WTC11 (cell line): ENCODE measurements around the gene CELA3A. TPM values are rescaled to one million over a fixed set of nuclear protein-coding genes. Genes with fewer than 3 reads are reported as not detected.

Experiments used
- ATAC-seq: fragments of 200-7000 bp; cut with Tn5 transposase; 2 replicates; pipeline ENCODE4 v1.10.0; 2021; ENCODE audit warnings: mild to moderate bottlenecking, moderate library complexity
- CTCF ChIA-PET: fragments of 300-600 bp; sonication (Branson Sonifier 250); formaldehyde crosslinking; loops from one replicate; lab custom pipeline; 2021; ENCODE audit warnings: antibody characterized with exemption; lab: Charles Lee
- POLR2A ChIA-PET: fragments of 350-600 bp; sonication (Branson Sonifier 250); formaldehyde crosslinking; loops from one replicate; lab custom pipeline; 2021; ENCODE audit warnings: antibody characterized with exemption; lab: Charles Lee
- DNase-seq: peaks from one replicate; pipeline ENCODE4 v3.0.0; 2021; ENCODE audit warnings: low spot score
- H3K27ac Mint-ChIP-seq: 2 replicates; pipeline ENCODE4 v1.8.0; 2021; ENCODE audit warnings: mixed read lengths
- H3K27me3 Mint-ChIP-seq: 2 replicates; pipeline ENCODE4 v1.8.0; 2021; ENCODE audit warnings: low read depth, mild to moderate bottlenecking, moderate library complexity, mixed read lengths
- H3K36me3 Mint-ChIP-seq: 2 replicates; pipeline ENCODE4 v1.8.0; 2021; ENCODE audit warnings: mixed read lengths
- H3K4me1 Mint-ChIP-seq: 2 replicates; pipeline ENCODE4 v1.8.0; 2022; ENCODE audit warnings: mixed read lengths
- H3K4me3 Mint-ChIP-seq: 2 replicates; pipeline ENCODE4 v1.8.0; 2021; ENCODE audit warnings: mild to moderate bottlenecking, moderate library complexity, mixed read lengths
- H3K9me3 Mint-ChIP-seq: 2 replicates; pipeline ENCODE4 v1.8.0; 2021; ENCODE audit warnings: mixed read lengths
- CREB1 ChIP-seq: sonication (generic); formaldehyde crosslinking; IDR thresholded peaks from 2 replicates; pipeline ENCODE4 v1.8.0; 2023; ENCODE audit warnings: mild to moderate bottlenecking, missing genetic modification reagents
- FOXJ3 ChIP-seq: sonication (generic); formaldehyde crosslinking; IDR thresholded peaks from 2 replicates; pipeline ENCODE4 v1.9.0; 2021; ENCODE audit warnings: missing genetic modification reagents, mild to moderate bottlenecking, borderline replicate concordance
- FOXK1 ChIP-seq: sonication (generic); formaldehyde crosslinking; IDR thresholded peaks from 2 replicates; pipeline ENCODE4 v1.8.0; 2022; ENCODE audit warnings: mild to moderate bottlenecking, moderate library complexity, missing genetic modification reagents
- HMGA2 ChIP-seq: fragments of 250-450 bp; sonication (Bioruptor Pico); IDR thresholded peaks from 2 replicates; pipeline ENCODE4 v1.4.0; 2021; ENCODE audit warnings: mild to moderate bottlenecking, moderate library complexity
- JAZF1 ChIP-seq: fragments of 250-450 bp; sonication (Bioruptor Pico); IDR thresholded peaks from 2 replicates; pipeline ENCODE4 v1.9.0; 2021; ENCODE audit warnings: moderate library complexity, mild to moderate bottlenecking, inconsistent platforms
- NR2C2 ChIP-seq: sonication (generic); formaldehyde crosslinking; IDR thresholded peaks from 2 replicates; pipeline ENCODE4 v1.8.0; 2022; ENCODE audit warnings: mild to moderate bottlenecking, missing genetic modification reagents
- NR3C1 ChIP-seq: sonication (generic); formaldehyde crosslinking; conservative IDR thresholded peaks from 2 replicates; pipeline ENCODE4 v1.8.1; 2023; ENCODE audit warnings: low read depth, mild to moderate bottlenecking, missing genetic modification reagents
- ZNF121 ChIP-seq: sonication (generic); formaldehyde crosslinking; IDR thresholded peaks from 2 replicates; pipeline ENCODE4 v1.8.0; 2023; ENCODE audit warnings: missing genetic modification reagents
- ZNF671 ChIP-seq: fragments of 250-450 bp; sonication (Bioruptor Pico); IDR thresholded peaks from 2 replicates; pipeline ENCODE4 v1.8.0; 2021; ENCODE audit warnings: mild to moderate bottlenecking
- total RNA-seq: library from RNA; stranded (reverse); gene quantifications from 3 replicates; pipeline ENCODE4 v1.2.3, GENCODE V29; 2021
- TF ChIP-seq, protein P1 (sequence below): sonication (generic); formaldehyde crosslinking; IDR thresholded peaks from 2 replicates; pipeline ENCODE4 v1.8.0; 2023; ENCODE audit warnings: missing genetic modification reagents
- TF ChIP-seq, protein P2 (sequence below): fragments of 250-450 bp; sonication (Bioruptor Pico); IDR thresholded peaks from 2 replicates; pipeline ENCODE4 v1.9.0; 2021; ENCODE audit warnings: mild to moderate bottlenecking
- TF ChIP-seq, protein P3 (sequence below): sonication (generic); formaldehyde crosslinking; IDR thresholded peaks from 2 replicates; pipeline ENCODE4 v1.8.1; 2022; ENCODE audit warnings: mild to moderate bottlenecking, missing genetic modification reagents, moderate library complexity, borderline replicate concordance
- TF ChIP-seq, protein P4 (sequence below): sonication (generic); formaldehyde crosslinking; IDR thresholded peaks from 2 replicates; pipeline ENCODE4 v1.8.0; 2022; ENCODE audit warnings: mild to moderate bottlenecking, missing genetic modification reagents
- TF ChIP-seq, protein P5 (sequence below): sonication (generic); formaldehyde crosslinking; IDR thresholded peaks from 2 replicates; pipeline ENCODE4 v1.8.0; 2022; ENCODE audit warnings: mild to moderate bottlenecking, missing genetic modification reagents
- TF ChIP-seq, protein P6 (sequence below): fragments of 250-450 bp; sonication (Bioruptor Pico); IDR thresholded peaks from 2 replicates; pipeline ENCODE4 v1.9.0; 2021; ENCODE audit warnings: mild to moderate bottlenecking, borderline replicate concordance
- TF ChIP-seq, protein P7 (sequence below): sonication (generic); formaldehyde crosslinking; IDR thresholded peaks from 2 replicates; pipeline ENCODE4 v1.8.1; 2022; ENCODE audit warnings: low read depth, missing genetic modification reagents, borderline replicate concordance
- TF ChIP-seq, protein P8 (sequence below): sonication (generic); formaldehyde crosslinking; IDR thresholded peaks from 2 replicates; pipeline ENCODE4 v1.8.0; 2022; ENCODE audit warnings: mild to moderate bottlenecking, missing genetic modification reagents

CELA3A gene
- total RNA-seq, 1 experiment from 2014 or later: 8.0 TPM

DNA sequence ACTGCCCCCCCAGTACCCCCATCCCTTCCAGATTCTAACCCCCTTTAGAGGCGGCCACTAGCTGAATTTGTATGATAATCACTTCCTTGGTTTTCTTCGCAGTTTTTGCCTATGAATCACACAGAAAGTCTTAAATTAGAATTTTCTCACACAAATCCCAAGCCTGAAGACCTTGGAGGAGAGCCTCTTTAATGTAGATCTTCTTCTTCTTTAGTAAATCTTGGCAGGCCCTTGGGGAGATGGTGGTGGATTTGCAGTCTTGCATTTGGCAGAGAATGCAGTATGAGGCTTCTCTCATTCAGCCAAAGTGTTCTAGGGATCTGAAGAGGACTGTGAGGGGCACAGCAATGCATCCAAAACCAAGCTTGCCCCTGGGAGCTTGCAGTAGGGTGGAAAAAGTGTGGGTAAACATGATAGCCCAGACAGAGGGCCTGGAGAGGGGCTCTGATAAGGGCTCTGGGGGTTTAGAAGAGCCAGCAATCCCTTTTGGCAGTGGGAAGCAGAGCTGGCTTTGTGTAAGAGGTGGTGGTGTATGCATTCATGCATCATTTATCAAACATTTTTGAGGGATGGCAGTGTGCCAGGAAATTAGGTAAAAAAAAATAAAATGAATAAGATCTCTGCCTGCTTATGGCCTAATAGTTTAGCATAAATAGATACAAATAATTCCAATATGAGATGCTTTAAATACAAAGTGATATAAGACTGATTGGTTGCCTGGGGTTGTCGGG lies 43.4 kb downstream of the CELA3A start:
- TF ChIP-seq, protein P1, sequence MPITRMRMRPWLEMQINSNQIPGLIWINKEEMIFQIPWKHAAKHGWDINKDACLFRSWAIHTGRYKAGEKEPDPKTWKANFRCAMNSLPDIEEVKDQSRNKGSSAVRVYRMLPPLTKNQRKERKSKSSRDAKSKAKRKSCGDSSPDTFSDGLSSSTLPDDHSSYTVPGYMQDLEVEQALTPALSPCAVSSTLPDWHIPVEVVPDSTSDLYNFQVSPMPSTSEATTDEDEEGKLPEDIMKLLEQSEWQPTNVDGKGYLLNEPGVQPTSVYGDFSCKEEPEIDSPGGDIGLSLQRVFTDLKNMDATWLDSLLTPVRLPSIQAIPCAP: no peak
- no peak for TF ChIP-seq FOXJ3 (CRISPR knock-in tag)
- TF ChIP-seq JAZF1 (CRISPR knock-in tag): no peak
- TF ChIP-seq, protein P2, sequence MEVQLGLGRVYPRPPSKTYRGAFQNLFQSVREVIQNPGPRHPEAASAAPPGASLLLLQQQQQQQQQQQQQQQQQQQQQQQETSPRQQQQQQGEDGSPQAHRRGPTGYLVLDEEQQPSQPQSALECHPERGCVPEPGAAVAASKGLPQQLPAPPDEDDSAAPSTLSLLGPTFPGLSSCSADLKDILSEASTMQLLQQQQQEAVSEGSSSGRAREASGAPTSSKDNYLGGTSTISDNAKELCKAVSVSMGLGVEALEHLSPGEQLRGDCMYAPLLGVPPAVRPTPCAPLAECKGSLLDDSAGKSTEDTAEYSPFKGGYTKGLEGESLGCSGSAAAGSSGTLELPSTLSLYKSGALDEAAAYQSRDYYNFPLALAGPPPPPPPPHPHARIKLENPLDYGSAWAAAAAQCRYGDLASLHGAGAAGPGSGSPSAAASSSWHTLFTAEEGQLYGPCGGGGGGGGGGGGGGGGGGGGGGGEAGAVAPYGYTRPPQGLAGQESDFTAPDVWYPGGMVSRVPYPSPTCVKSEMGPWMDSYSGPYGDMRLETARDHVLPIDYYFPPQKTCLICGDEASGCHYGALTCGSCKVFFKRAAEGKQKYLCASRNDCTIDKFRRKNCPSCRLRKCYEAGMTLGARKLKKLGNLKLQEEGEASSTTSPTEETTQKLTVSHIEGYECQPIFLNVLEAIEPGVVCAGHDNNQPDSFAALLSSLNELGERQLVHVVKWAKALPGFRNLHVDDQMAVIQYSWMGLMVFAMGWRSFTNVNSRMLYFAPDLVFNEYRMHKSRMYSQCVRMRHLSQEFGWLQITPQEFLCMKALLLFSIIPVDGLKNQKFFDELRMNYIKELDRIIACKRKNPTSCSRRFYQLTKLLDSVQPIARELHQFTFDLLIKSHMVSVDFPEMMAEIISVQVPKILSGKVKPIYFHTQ (CRISPR knock-in tag): no peak
- TF ChIP-seq ZNF671 (CRISPR knock-in tag): no peak
- no peak for TF ChIP-seq HMGA2 (CRISPR knock-in tag)
- TF ChIP-seq, protein P3, sequence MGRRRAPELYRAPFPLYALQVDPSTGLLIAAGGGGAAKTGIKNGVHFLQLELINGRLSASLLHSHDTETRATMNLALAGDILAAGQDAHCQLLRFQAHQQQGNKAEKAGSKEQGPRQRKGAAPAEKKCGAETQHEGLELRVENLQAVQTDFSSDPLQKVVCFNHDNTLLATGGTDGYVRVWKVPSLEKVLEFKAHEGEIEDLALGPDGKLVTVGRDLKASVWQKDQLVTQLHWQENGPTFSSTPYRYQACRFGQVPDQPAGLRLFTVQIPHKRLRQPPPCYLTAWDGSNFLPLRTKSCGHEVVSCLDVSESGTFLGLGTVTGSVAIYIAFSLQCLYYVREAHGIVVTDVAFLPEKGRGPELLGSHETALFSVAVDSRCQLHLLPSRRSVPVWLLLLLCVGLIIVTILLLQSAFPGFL (CRISPR knock-in tag): no peak
- TF ChIP-seq, protein P4, sequence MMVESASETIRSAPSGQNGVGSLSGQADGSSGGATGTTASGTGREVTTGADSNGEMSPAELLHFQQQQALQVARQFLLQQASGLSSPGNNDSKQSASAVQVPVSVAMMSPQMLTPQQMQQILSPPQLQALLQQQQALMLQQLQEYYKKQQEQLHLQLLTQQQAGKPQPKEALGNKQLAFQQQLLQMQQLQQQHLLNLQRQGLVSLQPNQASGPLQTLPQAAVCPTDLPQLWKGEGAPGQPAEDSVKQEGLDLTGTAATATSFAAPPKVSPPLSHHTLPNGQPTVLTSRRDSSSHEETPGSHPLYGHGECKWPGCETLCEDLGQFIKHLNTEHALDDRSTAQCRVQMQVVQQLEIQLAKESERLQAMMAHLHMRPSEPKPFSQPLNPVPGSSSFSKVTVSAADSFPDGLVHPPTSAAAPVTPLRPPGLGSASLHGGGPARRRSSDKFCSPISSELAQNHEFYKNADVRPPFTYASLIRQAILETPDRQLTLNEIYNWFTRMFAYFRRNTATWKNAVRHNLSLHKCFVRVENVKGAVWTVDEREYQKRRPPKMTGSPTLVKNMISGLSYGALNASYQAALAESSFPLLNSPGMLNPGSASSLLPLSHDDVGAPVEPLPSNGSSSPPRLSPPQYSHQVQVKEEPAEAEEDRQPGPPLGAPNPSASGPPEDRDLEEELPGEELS: no peak
- TF ChIP-seq CREB1: no peak
- TF ChIP-seq NR2C2: no peak
- TF ChIP-seq, protein P5, sequence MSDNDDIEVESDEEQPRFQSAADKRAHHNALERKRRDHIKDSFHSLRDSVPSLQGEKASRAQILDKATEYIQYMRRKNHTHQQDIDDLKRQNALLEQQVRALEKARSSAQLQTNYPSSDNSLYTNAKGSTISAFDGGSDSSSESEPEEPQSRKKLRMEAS: no peak
- no peak for TF ChIP-seq ZNF121 (CRISPR knock-in tag)
- TF ChIP-seq, protein P6, sequence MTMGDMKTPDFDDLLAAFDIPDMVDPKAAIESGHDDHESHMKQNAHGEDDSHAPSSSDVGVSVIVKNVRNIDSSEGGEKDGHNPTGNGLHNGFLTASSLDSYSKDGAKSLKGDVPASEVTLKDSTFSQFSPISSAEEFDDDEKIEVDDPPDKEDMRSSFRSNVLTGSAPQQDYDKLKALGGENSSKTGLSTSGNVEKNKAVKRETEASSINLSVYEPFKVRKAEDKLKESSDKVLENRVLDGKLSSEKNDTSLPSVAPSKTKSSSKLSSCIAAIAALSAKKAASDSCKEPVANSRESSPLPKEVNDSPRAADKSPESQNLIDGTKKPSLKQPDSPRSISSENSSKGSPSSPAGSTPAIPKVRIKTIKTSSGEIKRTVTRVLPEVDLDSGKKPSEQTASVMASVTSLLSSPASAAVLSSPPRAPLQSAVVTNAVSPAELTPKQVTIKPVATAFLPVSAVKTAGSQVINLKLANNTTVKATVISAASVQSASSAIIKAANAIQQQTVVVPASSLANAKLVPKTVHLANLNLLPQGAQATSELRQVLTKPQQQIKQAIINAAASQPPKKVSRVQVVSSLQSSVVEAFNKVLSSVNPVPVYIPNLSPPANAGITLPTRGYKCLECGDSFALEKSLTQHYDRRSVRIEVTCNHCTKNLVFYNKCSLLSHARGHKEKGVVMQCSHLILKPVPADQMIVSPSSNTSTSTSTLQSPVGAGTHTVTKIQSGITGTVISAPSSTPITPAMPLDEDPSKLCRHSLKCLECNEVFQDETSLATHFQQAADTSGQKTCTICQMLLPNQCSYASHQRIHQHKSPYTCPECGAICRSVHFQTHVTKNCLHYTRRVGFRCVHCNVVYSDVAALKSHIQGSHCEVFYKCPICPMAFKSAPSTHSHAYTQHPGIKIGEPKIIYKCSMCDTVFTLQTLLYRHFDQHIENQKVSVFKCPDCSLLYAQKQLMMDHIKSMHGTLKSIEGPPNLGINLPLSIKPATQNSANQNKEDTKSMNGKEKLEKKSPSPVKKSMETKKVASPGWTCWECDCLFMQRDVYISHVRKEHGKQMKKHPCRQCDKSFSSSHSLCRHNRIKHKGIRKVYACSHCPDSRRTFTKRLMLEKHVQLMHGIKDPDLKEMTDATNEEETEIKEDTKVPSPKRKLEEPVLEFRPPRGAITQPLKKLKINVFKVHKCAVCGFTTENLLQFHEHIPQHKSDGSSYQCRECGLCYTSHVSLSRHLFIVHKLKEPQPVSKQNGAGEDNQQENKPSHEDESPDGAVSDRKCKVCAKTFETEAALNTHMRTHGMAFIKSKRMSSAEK (CRISPR knock-in tag): no peak
- no peak for TF ChIP-seq NR3C1
- no peak for TF ChIP-seq FOXK1 (CRISPR knock-in tag)
- TF ChIP-seq, protein P7, sequence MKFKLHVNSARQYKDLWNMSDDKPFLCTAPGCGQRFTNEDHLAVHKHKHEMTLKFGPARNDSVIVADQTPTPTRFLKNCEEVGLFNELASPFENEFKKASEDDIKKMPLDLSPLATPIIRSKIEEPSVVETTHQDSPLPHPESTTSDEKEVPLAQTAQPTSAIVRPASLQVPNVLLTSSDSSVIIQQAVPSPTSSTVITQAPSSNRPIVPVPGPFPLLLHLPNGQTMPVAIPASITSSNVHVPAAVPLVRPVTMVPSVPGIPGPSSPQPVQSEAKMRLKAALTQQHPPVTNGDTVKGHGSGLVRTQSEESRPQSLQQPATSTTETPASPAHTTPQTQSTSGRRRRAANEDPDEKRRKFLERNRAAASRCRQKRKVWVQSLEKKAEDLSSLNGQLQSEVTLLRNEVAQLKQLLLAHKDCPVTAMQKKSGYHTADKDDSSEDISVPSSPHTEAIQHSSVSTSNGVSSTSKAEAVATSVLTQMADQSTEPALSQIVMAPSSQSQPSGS: no peak
- TF ChIP-seq, protein P8, sequence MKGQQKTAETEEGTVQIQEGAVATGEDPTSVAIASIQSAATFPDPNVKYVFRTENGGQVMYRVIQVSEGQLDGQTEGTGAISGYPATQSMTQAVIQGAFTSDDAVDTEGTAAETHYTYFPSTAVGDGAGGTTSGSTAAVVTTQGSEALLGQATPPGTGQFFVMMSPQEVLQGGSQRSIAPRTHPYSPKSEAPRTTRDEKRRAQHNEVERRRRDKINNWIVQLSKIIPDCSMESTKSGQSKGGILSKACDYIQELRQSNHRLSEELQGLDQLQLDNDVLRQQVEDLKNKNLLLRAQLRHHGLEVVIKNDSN: no peak
- TF ChIP-seq, all 79 proteins: peak for 0
- peaks cover 27% of the 10 kb centered on the region for H3K4me1 Mint-ChIP-seq
- peaks cover 4% of the 10 kb centered on the region; the same call in 1 of the 2 replicates for H3K36me3 Mint-ChIP-seq
- peak overlapping the region; percentile 78 for H3K27ac Mint-ChIP-seq
- ATAC-seq (no peak), DNase-seq (no peak)
- no peaks in the 10 kb centered on the region for H3K27me3 Mint-ChIP-seq
- POLR2A ChIA-PET: no interaction called here
- no peak overlapping the region for H3K4me3 Mint-ChIP-seq
- CTCF ChIA-PET: interaction anchor here (2.0 kb wide), 1 partner anchor 21 kb away, joined by 4 read pairs; no protein-coding TSS in a partner anchor
- peaks cover 6% of the 10 kb centered on the region for H3K9me3 Mint-ChIP-seq
